Suprapubic skin (tissue), 3 donors: ENCODE measurements around the gene BTRC.

Experiments used
- POLR2A ChIP-seq, 2 donors: fragments of 450-650 bp; IDR thresholded peaks; one replicate each; pipeline ENCODE4 v1.6.1; 2017; ENCODE audit warnings: antibody characterized with exemption in 2 of 2, mild to moderate bottlenecking in 2 of 2, moderate library complexity in 2 of 2
- TF ChIP-seq, protein P1 (sequence below), 2 donors: fragments of 200-600 bp in 1 of 2; fragments of 450-650 bp in 1 of 2; sonication (generic) in 1 of 2; IDR thresholded peaks; one replicate each; pipeline ENCODE4 v1.5.1; 2016 to 2019; ENCODE audit warnings: antibody characterized with exemption in 2 of 2, mild to moderate bottlenecking in 1 of 2, moderate library complexity in 1 of 2

- TF ChIP-seq POLR2A (IDR thresholded peaks at IDR 0.05), result no peak
- TF ChIP-seq, protein P1, sequence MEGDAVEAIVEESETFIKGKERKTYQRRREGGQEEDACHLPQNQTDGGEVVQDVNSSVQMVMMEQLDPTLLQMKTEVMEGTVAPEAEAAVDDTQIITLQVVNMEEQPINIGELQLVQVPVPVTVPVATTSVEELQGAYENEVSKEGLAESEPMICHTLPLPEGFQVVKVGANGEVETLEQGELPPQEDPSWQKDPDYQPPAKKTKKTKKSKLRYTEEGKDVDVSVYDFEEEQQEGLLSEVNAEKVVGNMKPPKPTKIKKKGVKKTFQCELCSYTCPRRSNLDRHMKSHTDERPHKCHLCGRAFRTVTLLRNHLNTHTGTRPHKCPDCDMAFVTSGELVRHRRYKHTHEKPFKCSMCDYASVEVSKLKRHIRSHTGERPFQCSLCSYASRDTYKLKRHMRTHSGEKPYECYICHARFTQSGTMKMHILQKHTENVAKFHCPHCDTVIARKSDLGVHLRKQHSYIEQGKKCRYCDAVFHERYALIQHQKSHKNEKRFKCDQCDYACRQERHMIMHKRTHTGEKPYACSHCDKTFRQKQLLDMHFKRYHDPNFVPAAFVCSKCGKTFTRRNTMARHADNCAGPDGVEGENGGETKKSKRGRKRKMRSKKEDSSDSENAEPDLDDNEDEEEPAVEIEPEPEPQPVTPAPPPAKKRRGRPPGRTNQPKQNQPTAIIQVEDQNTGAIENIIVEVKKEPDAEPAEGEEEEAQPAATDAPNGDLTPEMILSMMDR (IDR thresholded peaks at IDR 0.05), result no peak
Measured at GRCh38 chr10:101446947-101447346, 93.0 kb downstream of the BTRC start.
